HG02678 (cell line): ENCODE data around the gene HERC2.

Experiments used
- ATAC-seq: cut with Tn5 transposase; IDR thresholded peaks from one replicate; pipeline ENCODE4 v1.9.1; 2021; ENCODE audit warnings: mild to moderate bottlenecking, moderate library complexity; ENCODE audit not compliant: unreplicated experiment

Gene HERC2

DNA sequence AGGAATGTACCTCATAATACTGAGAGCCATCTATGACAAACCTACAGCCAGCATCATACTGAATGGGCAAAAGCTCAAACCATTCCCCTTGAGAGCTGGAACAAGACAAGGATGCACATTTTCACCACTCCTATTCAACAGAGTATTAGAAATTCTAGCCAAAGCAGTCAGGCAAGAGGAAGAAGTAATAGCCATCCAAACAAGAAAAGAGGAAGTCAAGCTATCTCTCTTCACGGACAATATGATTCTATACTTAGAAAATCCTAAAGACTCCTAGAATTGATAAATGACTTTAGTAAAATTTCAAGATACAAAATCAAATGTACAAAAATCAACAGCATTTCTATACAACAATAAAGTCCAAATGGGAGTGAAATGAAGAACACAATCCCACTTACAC lies 253.0 kb downstream of the HERC2 start:
- ATAC-seq: no peak

DNA sequence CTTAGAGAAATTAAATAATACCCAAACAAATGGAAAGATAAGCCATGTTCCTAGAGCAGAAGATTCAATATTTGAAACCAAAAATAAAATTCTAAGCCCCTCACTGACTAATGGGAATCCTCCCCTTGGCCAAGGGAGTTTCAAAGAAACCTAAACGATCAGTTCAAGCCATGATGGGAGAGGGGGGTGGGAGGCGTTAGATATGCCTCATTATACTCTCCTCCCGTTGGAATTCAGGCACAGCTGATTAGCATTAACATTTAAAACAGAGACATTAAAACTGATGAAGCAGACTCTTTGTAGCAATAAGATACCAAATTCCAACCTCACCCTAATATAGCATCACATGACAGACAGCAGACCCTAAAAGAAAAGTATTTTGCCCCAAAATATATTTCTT lies 255.7 kb downstream of the HERC2 start:
- ATAC-seq: no peak
